ENCODE data around the gene PCDHGA11. TPM values are rescaled to one million over a fixed set of nuclear protein-coding genes. Genes with fewer than 3 reads are reported as not detected.

Gene PCDHGA11
- total RNA-seq, 1 donor from 2014 or later = 1.8 TPM

DNA sequence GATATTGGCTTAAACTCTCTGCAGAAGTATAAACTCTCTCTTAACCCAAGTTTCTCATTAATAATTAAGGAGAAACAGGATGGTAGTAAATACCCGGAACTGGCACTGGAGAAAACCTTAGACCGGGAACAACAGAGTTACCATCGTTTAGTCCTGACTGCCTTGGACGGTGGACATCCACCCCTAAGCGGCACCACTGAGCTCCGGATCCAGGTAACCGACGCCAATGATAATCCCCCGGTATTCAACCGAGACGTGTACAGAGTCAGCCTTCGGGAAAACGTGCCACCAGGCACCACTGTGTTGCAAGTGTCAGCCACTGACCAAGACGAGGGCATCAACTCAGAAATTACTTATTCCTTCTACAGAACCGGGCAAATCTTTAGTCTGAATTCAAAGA, 22.2 kb upstream of the PCDHGA11 start:
- DNase-seq (ENCODE audit: low read depth, low spot score) = no peak
- H3K27ac Mint-ChIP-seq (ENCODE audit: unreplicated experiment) = no peak overlapping the region
- peaks cover 31% of the 10 kb centered on the region for H3K36me3 Mint-ChIP-seq (ENCODE audit: low read depth)
- no peaks in the 10 kb centered on the region for H3K4me1 Mint-ChIP-seq
- no peak overlapping the region for H3K4me3 Mint-ChIP-seq
- H3K9me3 Mint-ChIP-seq = peaks cover 20% of the 10 kb centered on the region
- no peak for TF ChIP-seq CTCF (conservative IDR thresholded peaks at IDR 0.05)
- no peaks in the 10 kb centered on the region for H3K27me3 Mint-ChIP-seq (ENCODE audit: low read depth)

DNA sequence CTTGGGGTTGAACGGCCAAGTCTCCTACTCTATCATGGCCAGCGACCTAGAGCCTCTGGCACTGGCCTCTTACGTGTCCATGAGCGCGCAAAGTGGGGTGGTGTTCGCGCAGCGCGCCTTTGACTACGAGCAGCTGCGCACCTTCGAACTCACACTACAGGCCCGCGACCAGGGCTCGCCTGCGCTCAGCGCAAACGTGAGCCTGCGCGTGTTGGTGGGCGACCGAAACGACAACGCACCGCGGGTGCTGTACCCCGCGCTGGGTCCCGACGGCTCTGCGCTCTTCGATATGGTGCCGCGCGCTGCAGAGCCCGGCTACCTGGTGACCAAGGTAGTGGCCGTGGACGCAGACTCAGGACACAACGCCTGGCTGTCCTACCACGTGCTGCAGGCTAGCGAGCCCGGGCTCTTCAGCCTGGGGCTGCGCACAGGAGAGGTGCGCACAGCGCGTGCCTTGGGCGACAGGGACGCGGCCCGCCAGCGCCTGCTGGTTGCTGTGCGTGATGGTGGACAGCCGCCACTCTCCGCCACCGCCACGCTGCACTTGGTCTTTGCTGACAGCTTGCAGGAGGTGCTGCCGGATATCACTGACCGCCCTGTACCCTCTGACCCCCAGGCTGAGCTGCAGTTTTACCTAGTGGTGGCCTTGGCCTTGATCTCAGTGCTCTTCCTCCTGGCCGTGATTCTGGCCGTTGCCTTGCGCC, 21.1 kb upstream of the PCDHGA11 start:
- no peak for TF ChIP-seq CTCF (conservative IDR thresholded peaks at IDR 0.05)
- Mint-ChIP-seq H3K27me3 (ENCODE audit: low read depth) (no peaks in the 10 kb centered on the region), H3K36me3 (ENCODE audit: low read depth) (peaks cover 28% of the 10 kb centered on the region), H3K9me3 (peaks cover 25% of the 10 kb centered on the region), H3K4me1 (no peaks in the 10 kb centered on the region), H3K4me3 (peak overlapping the region; percentile 8), H3K27ac (ENCODE audit: unreplicated experiment) (no peak overlapping the region)
- DNase-seq (ENCODE audit: low read depth, low spot score) = no peak

DNA sequence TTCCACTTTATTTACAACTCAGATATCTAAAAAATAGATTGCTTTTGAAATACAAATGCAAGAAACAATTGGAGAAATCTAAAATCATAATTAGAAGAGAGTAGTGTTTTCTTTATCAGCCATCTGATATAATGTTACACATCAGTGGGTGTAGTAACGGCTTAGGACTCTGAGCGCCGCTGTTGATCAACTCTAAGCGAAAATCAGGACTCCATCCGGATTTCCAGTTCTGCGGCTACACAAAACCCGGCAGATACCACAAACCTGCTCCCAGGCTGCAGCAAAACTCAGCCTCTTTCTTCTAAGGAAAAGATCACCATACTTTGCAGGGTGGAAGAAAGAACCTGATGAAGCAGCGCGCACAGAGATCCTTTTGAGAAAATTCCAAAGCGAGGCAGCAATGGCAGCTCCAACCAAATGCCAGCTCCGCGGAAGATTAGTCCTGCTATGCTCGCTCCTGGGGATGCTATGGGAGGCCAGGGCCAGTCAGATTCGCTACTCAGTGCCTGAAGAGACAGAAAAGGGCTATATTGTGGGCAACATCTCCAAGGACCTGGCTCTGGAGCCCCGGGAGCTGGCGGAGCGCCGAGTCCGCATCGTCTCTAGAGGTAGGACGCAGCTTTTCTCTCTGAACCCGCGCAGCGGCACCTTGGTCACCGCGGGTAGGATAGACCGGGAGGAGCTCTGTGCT, 18.2 kb upstream of the PCDHGA11 start, which contains the start of gene PCDHGA9:
TSS of gene PCDHGA9 (plus strand) at position 226 of the 691 bp plus-strand sequence. CDS start at position 401, 175 bp downstream.
- H3K4me1 Mint-ChIP-seq = peaks cover 5% of the 10 kb centered on the region
- H3K27ac Mint-ChIP-seq (ENCODE audit: unreplicated experiment) = no peak within 1 kb of the TSS
- TF ChIP-seq CTCF (conservative IDR thresholded peaks at IDR 0.05) = no peak
- H3K9me3 Mint-ChIP-seq = peaks cover 29% of the 10 kb centered on the region
- no peak for DNase-seq (ENCODE audit: low read depth, low spot score)
- H3K36me3 Mint-ChIP-seq (ENCODE audit: low read depth) = peaks cover 29% of the 10 kb centered on the region
- no peak within 1 kb of the TSS for H3K4me3 Mint-ChIP-seq
- no peaks in the 10 kb centered on the region for H3K27me3 Mint-ChIP-seq (ENCODE audit: low read depth)

DNA sequence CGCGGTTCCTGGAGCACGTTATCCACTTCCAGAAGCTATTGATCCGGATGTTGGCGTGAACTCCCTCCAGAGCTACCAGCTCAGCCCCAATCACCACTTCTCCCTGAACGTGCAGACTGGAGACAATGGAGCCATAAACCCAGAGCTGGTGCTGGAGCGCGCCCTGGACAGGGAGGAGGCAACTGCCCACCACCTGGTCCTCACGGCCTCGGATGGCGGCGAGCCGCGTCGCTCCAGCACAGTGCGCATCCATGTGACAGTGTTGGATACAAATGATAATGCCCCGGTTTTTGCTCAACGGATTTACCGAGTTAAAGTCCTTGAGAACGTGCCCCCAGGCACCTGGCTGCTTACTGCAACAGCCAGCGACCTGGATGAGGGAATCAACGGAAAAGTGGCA, 17.5 kb upstream of the PCDHGA11 start:
- no peak for TF ChIP-seq CTCF (conservative IDR thresholded peaks at IDR 0.05)
- peaks cover 32% of the 10 kb centered on the region for H3K9me3 Mint-ChIP-seq
- H3K4me1 Mint-ChIP-seq = peaks cover 10% of the 10 kb centered on the region
- peaks cover 2% of the 10 kb centered on the region for H3K27me3 Mint-ChIP-seq (ENCODE audit: low read depth)
- H3K4me3 Mint-ChIP-seq = no peak overlapping the region
- H3K36me3 Mint-ChIP-seq (ENCODE audit: low read depth) = peaks cover 36% of the 10 kb centered on the region
- DNase-seq (ENCODE audit: low read depth, low spot score) = no peak
- no peak overlapping the region for H3K27ac Mint-ChIP-seq (ENCODE audit: unreplicated experiment)

GRCh38 chr5:141407790-141408505, 12.9 kb upstream of the PCDHGA11 start, which contains the start of gene PCDHGB6:
Gene PCDHGB6 (plus strand): TSS chr5:141408021. CDS start chr5:141408203, 182 bp downstream.
- Mint-ChIP-seq H3K4me3 (peak within 1 kb of the TSS; percentile 91), H3K27ac (ENCODE audit: unreplicated experiment) (peak within 1 kb of the TSS; percentile 97), H3K4me1 (peaks cover 30% of the 10 kb centered on the region), H3K27me3 (ENCODE audit: low read depth) (peaks cover 16% of the 10 kb centered on the region), H3K9me3 (peaks cover 34% of the 10 kb centered on the region), H3K36me3 (ENCODE audit: low read depth) (peaks cover 49% of the 10 kb centered on the region)
- TF ChIP-seq CTCF (conservative IDR thresholded peaks at IDR 0.05) = peak; percentile 82
- peak; percentile 81 for DNase-seq (ENCODE audit: low read depth, low spot score)
